ENCODE results near the gene MTREX.
"Not testable (repeated sequence)": the region's sequence is repeated elsewhere in the genome, so short reads cannot be mapped to it uniquely, and the experiment has no call there.

Gene MTREX

DNA sequence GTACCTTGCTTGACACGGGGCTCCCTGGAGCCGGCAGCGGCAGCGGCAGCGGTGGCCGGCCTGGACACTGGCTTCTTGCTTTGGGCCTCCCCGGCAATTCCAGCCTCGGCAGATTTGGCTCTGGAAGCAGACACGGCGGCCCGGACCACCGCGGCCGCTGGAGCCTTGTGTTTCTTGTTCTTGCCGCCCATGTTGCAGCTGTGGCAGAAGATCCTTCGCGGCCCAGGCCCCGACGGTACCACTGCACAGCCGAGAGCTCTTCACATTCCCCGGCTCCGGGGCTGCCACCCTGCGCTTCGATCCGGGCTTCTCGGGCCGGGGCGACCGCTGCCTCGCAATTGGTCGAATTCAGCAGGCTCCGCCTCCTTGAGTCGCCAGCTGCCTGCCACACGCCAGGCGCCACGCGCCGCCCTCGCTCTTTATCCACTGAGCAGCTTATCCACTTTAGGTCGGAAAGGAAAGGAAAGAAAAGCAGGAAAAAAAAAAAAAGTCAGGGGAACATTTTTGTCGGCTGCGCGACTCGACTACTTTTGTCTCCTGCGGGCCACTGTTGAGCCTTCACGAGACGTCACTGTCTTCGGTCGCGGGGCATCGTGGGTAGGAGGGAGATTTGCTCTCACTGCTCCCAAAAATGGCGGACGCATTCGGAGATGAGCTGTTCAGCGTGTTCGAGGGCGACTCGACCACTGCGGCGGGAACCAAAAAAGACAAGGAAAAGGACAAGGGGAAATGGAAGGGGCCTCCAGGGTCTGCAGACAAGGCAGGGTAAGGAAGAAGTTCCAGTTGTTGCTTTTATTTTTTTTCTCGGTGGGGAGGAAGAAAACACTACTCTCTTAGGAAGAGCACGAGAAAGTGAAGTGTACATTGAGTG, at the start of gene MTREX, which contains the start of gene DHX29:
MTREX (plus strand) TSS at position 607 of the 871 bp plus-strand sequence; CDS start at position 632, 25 bp downstream.
DHX29 (minus strand) TSS at position 312 of the 871 bp plus-strand sequence; CDS start at position 191, 121 bp downstream.
- peak; percentile 72 to 80 for DNase-seq (ENCODE audit: low read depth in 2 of 2, low spot score in 1 of 2)

DNA sequence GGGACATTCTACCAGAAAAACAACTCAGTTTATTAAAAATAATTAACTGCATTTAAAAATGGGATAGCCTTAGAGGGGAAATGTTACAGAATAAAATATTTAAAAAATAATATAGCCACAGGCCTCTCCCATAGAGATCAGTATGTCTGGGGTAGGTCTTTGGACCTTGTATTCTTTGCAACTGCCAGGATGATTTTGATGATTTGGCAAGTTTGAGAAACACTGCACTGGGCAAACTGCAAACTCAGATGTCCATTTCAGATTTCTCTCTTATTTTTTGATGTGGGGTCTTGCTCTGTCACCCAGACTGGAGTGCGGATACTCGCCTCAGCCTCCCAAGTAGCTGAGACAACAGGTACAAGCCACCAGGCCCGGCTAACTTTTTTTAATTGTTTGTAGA, 49.5 kb upstream of the MTREX start:
- DNase-seq (ENCODE audit: low read depth in 2 of 2, low spot score in 1 of 2): no peak

DNA sequence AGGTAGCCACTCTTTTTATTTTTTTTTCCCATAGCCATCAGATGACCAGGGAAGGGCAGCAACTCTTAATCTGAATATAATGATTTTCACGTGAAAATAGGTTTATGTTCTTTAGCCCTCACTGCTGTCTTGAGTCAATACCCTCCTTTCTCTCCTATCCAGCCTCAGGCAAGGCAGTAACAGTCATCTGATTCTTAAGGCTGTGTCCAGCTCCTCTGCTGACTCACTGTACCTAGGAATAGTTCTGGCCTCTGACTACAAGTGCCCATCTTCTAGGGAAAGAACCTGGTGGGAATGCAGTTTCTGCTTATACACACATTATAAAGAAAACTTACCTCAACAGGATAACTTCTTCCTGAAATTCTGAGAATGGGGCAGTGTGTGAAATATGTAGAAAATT, 31.0 kb upstream of the MTREX start:
- no peak for DNase-seq (ENCODE audit: low read depth in 2 of 2, low spot score in 1 of 2)

DNA sequence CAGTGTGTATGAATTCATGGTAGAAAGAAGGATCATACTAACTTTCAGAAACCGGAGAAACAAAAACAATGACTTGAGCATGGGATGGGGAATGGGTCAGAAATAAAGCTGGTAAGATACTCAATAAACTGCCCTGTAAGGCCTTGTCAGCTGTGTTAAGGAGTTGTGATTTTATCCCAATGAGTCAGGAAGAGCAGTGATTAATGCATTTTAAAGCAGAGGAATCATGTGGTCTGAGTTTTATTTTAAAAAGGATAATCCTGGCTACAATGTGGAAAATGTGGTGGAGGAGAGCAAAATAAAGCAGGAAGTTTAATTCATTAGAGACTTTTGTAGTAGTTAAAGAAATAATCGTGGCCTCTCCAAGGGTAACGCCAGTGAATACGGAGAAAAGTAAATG, 29.0 kb upstream of the MTREX start:
- no peak for DNase-seq (ENCODE audit: low read depth in 2 of 2, low spot score in 1 of 2)

DNA sequence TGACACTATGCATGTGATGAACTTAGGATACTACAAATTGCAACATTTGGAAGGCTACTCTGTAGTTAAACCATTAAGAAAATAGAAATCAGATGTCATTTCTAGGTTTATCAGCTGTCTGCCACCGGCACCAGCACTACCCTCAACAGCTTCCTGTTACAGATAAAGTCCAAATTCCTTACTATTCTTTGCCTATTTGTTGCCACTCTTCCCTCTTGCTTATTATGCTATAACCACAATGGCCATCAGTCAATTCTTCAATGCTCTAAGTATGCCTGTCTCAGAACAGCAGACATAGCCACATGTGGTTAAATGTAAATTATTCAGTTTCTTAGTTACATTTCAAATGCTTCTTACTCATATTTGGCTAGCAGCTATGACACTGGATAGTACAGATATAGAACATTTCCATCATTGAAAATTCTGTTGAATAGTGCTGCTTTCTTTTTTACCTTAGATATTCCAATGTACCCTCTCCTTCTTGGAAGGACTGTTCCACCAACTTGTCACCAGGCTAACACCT, 21.3 kb upstream of the MTREX start:
- DNase-seq (ENCODE audit: low read depth in 2 of 2, low spot score in 1 of 2): no peak

DNA sequence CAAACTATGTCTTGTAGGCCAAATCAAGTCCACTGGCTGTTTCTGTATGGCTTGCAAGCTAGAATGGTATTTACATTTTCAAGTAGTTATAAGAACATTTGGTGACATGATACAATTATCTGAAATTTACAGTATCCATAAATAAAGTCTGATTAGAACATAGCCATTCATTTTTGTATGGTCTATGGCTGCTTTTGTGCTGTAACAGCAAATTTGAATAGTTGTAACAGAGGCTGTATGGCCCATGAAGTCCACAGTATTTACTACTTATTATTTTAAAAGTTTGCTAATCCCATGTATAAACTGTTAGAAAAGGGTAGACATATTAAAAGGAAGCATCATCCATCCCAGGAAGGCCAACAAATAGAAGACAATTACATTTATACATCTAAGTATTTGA, 18.0 kb upstream of the MTREX start:
- DNase-seq (ENCODE audit: low read depth in 2 of 2, low spot score in 1 of 2): no peak

DNA sequence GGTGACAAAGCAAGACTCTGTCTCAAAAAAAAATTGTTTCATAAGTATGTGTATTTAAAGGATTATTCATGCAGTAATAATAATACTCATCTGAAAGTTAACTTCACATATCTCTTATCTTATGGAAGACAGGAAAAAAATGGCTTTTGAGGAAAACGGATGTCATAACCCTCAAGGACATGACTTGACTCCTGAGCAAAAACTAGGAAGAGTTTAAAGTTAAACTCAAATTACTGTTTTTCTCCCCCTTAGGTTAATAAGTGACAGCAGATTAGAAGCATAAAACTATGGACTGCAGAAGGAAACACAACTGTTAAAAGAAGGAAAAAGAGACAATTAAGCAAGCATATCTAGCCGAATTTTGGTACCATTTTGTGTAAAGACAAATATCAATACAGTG, 16.8 kb upstream of the MTREX start:
- DNase-seq (ENCODE audit: low read depth in 2 of 2, low spot score in 1 of 2): no peak

DNA sequence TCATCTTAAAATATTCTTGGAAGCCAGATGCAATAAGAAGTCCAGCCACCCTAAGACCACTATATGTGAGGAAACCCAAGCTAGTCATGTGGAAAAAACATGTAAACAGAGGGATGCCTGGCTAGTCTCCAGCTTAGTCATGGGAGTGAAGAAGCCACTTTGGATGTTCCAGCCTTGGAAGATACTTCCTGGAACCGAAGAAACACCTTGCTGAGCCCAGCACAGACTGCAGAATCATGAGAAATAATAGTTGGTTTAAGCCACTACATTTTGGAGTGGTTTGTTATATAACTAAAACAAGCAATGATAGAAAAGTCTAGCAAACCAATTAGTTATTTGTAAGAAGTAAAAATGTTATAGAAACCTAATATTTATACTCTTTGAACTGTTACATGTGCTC, 12.9 kb upstream of the MTREX start:
- DNase-seq (ENCODE audit: low read depth in 2 of 2, low spot score in 1 of 2): no peak

DNA sequence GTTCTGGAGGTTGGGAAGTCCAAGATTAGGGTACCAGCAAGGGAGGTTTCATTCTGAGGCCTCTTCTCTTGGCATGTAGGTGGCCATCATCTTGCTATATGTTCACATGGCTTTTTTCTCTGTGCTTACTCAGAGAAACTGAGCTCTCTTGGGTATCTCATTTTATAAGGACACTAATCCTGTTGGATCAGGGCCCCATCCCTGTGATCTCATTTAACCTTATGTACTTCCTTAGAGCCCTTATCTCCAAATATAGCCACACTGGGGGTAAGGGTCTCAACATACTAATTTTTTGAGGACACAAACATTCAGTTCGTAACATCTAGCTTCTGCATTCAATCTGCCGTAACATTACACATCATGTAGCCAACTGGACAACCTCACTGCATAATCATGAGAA, 6.9 kb upstream of the MTREX start:
- no peak for DNase-seq (ENCODE audit: low read depth in 2 of 2, low spot score in 1 of 2)

DNA sequence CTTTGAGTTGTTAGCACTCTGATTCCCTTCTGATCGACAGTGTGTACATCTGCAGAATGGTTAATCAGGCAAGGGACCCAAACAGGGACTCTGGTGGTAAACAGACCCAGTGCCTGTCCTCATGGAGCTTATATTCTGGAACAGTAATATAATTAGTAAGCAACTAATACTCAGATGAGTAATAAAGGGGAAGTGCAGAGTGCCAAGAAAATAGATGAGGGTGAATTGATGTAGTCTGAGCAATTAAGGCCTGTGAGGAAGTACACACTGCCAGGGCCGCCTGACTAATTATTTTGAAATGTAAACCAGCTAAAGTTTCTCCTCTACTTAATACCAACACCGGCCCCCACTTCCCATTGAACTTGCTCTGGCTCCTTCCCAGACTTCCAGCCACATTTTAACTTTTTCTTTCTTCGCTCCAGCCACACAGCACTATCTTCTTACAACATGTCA, 4.5 kb upstream of the MTREX start:
- DNase-seq (ENCODE audit: low read depth in 2 of 2, low spot score in 1 of 2): no peak

DNA sequence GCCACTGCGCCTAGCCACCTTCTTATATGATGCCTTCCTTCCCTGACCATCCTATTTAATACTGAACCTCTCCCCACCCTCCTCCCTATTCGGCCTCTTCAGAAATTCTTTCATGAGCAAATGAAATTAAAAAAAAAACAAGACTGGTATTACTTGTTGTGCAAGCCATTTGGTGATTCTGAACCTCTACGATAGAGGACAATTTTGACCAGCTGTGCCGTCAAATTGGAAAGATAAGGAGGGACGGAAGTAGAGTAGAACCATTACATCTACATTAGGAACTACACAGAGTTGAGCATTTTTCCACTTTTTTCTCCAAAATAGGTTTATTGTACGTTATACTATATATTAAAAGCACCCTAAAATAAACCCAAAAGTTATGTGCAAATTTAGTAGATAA, 3.2 kb upstream of the MTREX start:
- no peak for DNase-seq (ENCODE audit: low read depth in 2 of 2, low spot score in 1 of 2)

DNA sequence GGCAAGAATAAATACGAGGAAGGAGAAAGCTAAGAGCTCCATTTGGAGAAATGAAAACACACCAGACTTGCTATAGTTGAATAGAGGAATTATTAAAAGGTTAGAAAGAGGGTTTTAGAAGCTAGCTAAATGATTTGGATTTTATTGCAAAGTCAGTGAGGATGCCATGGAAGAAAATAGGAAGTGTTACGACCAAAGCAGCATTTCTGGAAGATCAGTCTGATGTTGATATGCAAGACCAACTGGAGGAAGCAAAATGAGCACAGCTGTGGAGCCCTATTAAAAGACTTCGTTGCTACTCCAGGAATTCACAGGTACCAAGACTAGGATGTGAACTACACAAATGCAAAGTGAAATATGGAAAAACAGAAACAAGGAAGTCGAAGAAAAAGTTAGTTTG, 2.4 kb upstream of the MTREX start:
- no peak for DNase-seq (ENCODE audit: low read depth in 2 of 2, low spot score in 1 of 2)

DNA sequence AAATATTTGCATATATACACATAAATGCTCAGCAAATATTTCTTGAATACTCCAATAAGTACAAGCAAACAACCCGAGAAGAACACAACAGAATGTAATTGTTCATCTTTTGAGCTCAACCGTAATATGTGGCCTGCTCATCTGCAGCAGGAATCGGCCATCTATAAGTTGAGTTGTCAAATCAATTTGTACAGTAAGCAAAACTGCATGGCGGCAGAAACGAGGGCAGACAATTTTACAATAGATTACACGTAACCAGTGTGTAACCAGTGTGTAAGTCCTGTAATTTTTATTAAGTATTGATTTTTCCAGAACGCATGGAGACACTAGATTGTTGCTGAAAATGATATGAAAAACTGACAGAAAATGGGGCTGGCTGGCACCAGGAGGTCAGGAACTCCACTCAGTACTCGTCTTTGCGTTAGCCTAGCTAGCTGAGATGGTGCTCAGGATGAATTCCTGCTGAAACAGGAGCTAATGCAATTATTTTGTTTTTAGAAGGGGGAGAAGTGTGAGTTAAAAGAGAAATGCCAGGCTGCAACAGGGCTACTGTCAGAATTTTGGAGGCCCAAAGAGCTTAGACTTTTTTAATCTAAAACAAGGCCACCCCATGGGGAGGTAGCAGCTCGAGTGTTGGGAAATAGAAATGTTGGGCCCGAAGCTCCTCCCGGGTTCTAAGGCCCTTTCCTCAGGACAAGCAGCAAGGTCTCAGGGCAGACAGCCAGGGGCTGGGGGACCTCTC, 977 bp upstream of the MTREX start:
- DNase-seq (ENCODE audit: low read depth in 2 of 2, low spot score in 1 of 2): no peak

DNA sequence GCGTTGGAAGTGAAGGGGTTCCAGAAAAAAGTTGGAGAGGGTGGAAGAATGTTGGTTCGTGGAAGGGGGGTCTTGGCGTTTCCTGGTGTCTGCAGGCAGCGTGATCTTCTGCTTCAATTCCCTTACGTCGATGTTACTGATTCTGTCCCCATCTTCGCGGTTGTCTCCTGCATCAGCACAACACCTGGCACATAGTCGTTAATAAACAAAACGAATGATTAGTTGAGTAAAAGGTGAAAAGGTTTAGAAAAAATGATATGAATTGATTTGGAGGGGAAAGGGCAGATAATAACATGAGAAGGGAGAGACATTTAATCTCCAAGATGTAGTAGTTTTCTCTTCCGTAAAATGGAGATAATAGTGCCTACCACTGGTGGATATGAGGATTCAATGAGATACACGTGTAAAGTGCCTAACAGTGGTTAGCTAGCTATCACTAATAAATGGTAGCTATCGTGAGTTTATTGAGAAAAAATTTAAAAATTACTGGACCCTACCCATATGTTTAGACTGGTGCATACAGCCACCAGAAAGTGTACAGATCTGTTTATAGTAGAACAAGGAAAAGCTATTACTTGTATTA, 556 bp downstream of the MTREX start:
- DNase-seq (ENCODE audit: low read depth in 2 of 2, low spot score in 1 of 2): peak in 1 of 2 donors; percentile 5

DNA sequence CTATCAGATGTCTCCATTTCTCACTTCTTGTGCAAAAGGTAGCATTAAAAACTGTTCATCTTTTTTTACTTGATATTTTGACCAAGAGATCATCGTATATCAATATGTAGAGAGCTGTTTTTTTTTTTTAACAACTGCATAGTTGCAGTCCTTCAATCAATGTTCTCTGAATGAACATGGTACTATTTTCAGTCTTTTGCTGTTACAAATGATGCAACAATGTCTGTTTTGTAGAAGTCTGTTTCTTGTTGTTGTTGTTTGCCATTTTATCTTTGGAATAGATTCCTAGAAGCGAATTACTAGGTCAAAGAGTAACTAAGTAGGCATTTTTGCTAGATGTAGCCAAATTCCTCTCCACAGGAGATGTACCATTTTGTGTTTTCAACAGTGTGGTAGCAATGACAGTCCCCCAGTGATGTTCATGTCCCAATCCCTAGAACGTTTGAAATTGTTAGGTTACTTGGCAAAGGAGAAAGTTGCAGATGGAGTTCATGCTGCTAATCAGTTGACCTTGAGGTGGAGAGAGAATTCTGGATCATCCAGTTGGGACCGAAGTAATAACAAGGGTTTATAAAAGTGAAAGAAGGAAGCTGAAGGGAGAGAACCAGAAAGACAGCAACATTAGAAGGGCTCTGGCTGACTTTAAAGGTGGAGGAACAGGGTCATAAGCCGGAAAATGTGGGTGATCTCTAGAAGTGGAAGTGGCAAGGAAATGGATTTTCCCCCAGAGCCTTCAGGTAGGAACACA, 6.3 kb downstream of the MTREX start:
- DNase-seq (ENCODE audit: low read depth in 2 of 2, low spot score in 1 of 2): no peak

DNA sequence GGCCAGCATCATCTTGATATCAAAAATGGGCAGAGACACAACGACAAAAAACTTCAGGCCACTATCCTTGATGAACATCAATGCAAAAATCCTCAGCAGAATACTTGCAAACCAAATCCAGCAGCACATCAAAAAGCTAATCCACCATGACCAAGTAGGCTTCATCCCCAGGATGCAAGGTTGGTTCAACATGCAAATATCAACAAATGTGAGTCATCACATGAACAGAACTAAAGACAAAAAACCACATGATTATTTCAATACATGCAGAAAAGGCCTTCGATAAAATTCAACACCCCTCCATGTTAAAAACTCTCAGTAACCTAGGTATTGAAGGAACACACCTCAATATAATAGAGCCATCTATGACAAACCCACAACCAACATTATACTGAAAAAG, 8.5 kb downstream of the MTREX start:
- no peak for DNase-seq (ENCODE audit: low read depth in 2 of 2, low spot score in 1 of 2)

DNA sequence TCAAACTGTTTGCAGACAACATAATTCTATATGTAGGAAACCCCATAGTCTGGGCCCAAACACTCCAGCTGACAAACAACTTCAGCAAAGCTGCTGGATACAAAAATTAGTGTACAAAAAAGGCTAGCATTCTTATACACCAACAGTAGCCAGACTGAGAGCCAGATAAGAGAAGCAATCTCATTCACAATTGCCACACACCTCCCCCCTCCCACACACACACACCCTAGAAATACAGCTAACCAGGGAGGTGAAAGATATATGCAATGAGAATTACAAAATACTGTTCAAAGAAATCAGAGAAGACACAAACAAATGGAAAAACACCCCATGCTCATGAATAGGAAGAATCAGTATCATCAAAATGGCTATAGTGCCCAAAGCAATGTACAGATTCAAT, 9.0 kb downstream of the MTREX start:
- no peak for DNase-seq (ENCODE audit: low read depth in 2 of 2, low spot score in 1 of 2)

DNA sequence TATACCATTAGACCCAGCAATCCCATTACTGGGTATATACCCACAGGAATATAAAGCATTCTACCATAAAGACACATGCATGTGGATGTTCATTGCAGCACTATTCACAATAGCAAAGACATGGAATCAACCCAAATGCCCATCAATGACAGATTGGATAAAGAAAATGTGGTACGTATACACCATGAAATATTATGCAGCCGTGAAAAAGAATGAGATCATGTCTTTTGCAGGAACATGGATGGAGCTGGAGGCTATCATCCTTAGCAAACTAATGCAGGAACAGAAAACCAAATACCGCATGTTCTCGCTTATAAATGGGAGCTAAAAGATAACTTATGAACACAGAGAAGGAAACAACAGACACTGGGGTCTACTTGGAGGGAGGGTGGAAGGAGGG, 10.4 kb downstream of the MTREX start:
- not testable (repeated sequence) for DNase-seq (ENCODE audit: low read depth in 2 of 2, low spot score in 1 of 2)

DNA sequence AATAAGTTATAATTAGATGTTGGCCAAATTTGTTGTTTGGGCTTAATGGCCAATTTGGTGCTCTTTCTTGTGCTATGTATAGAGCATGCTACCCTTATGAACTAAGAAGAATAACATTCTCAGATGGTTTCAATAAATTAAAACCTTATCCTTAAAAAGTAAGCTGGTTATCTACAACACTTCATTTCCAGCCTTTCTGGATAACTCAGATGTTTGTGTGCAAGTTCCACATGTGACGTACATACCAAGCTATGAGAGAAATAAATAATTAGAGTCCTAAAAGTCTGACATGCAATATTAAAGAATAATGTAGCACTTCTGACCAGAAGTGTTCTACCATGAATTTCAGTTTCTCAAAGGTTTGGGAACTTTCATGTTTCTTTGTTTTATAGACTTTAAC, 11.7 kb downstream of the MTREX start:
- no peak for DNase-seq (ENCODE audit: low read depth in 2 of 2, low spot score in 1 of 2)

DNA sequence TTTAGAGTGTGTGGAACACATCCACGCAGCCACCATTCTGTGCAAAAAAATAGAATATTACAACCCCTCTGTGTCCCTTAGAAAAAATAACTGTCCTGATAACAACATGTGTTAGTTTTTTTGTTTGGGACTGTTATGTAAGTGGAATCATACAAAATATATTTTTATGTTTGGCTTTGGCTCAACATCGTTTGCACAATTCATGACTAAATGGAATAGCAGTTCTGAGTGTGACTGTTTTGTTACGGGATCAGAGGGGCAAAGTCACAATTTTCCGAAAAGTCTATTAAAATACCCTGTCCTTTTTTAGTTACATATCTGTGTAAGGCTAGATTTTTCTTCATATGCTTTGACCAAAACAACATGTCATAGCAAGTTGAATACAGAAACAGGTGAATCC, 12.8 kb downstream of the MTREX start:
- DNase-seq (ENCODE audit: low read depth in 2 of 2, low spot score in 1 of 2): no peak

DNA sequence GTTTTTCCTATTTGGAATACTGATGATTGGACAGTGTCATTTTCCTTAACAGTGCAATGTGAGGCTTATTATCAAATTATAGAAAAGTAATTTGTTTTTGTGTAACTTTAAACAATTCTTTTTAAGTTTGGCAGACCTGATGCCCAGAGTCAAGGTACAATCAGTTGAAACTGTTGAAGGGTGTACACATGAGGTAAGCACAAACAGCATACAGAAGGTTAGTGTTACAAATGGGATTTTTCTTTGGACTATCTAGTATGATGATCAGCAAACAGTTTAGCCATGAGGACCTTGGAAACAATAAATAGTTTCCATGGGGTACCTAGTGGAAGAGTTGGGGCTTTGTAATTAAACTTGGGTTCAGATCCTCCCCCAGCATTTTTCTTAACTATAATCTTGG, 16.2 kb downstream of the MTREX start:
- DNase-seq (ENCODE audit: low read depth in 2 of 2, low spot score in 1 of 2): no peak

Data from stimulated activated CD8-positive, alpha-beta memory T cell treated with anti-CD3 and anti-CD28 coated beads, Interleukin-4, amount 100 ng/mL, for 1 hour (primary cell).